Trophoblast cell (in vitro differentiated cells and primary cell): ENCODE data around the gene CDC42EP4.

Experiments used
- DNase-seq, 2 donors: peaks; one replicate each; pipeline ENCODE4 v3.0.0-alpha.2; 2016
- H2AFZ ChIP-seq: 2 replicates; pipeline ENCODE4 v1.6.1; 2013; ENCODE audit warnings: low read length, moderate library complexity, mild to moderate bottlenecking; ENCODE audit not compliant: insufficient read depth, poor library complexity
- H2AK5ac ChIP-seq: 2 replicates; pipeline ENCODE4 v1.6.1; 2013; ENCODE audit warnings: mild to moderate bottlenecking, low read length
- H2BK120ac ChIP-seq: 2 replicates; pipeline ENCODE4 v1.6.1; 2013; ENCODE audit warnings: low read length, mild to moderate bottlenecking, moderate library complexity; ENCODE audit not compliant: insufficient read depth, poor library complexity
- H2BK12ac ChIP-seq: 2 replicates; pipeline ENCODE4 v1.6.1; 2013; ENCODE audit warnings: mild to moderate bottlenecking, low read length, moderate library complexity
- H2BK5ac ChIP-seq: 2 replicates; pipeline ENCODE4 v1.6.1; 2013; ENCODE audit warnings: low read length, low read depth, moderate library complexity, mild to moderate bottlenecking; ENCODE audit not compliant: poor library complexity
- H3K14ac ChIP-seq: 2 replicates; pipeline ENCODE4 v1.6.1; 2013; ENCODE audit warnings: mild to moderate bottlenecking, low read length
- H3K18ac ChIP-seq: 2 replicates; pipeline ENCODE4 v1.6.1; 2013; ENCODE audit warnings: mild to moderate bottlenecking, low read length
- H3K23ac ChIP-seq: 2 replicates; pipeline ENCODE4 v1.6.1; 2013; ENCODE audit warnings: low read length
- H3K27ac ChIP-seq: 2 replicates; pipeline ENCODE4 v1.5.1; 2013; ENCODE audit warnings: low read depth, mild to moderate bottlenecking, inconsistent platforms, low read length, moderate library complexity
- H3K27me3 ChIP-seq: 2 replicates; pipeline ENCODE4 v1.6.1; 2013; ENCODE audit warnings: inconsistent platforms, mild to moderate bottlenecking, low read length, moderate library complexity; ENCODE audit not compliant: insufficient read depth
- H3K36me3 ChIP-seq, 2 experiments: 1 replicate in 1 of 2; 2 replicates in 1 of 2; pipeline ENCODE4 v1.6.1; 2013; ENCODE audit warnings: low read length in 2 of 2, mild to moderate bottlenecking in 2 of 2, moderate library complexity in 1 of 2; ENCODE audit not compliant: insufficient read depth in 2 of 2, control insufficient read depth in 1 of 2
- H3K4ac ChIP-seq: 2 replicates; pipeline ENCODE4 v1.6.1; 2013; ENCODE audit warnings: low read depth, mild to moderate bottlenecking, low read length, moderate library complexity
- H3K4me1 ChIP-seq, 2 experiments: 1 replicate in 1 of 2; 2 replicates in 1 of 2; pipeline ENCODE4 v1.6.1; 2013; ENCODE audit warnings: low read length in 2 of 2, mild to moderate bottlenecking in 2 of 2, moderate library complexity in 1 of 2; ENCODE audit not compliant: insufficient read depth in 2 of 2, control insufficient read depth in 1 of 2
- H3K4me2 ChIP-seq: 2 replicates; pipeline ENCODE4 v1.6.1; 2013; ENCODE audit warnings: inconsistent platforms, mild to moderate bottlenecking, low read length, moderate library complexity
- H3K4me3 ChIP-seq: 2 replicates; pipeline ENCODE4 v1.5.1; 2013; ENCODE audit warnings: mild to moderate bottlenecking, low read depth, low read length, inconsistent platforms
- H3K79me1 ChIP-seq: one replicate; pipeline ENCODE4 v1.6.1; 2013; ENCODE audit warnings: low read length
- H3K79me2 ChIP-seq: 2 replicates; pipeline ENCODE4 v1.6.1; 2013; ENCODE audit warnings: low read length, mild to moderate bottlenecking; ENCODE audit not compliant: control insufficient read depth, insufficient read depth, poor library complexity
- H3K9ac ChIP-seq: 2 replicates; pipeline ENCODE4 v1.6.1; 2013; ENCODE audit warnings: mild to moderate bottlenecking, low read length
- H3K9me3 ChIP-seq: 2 replicates; pipeline ENCODE4 v1.6.1; 2013; ENCODE audit warnings: low read depth, mild to moderate bottlenecking, control low read depth, inconsistent platforms, low read length; ENCODE audit not compliant: insufficient read depth
- H4K12ac ChIP-seq: 2 replicates; pipeline ENCODE4 v1.6.1; 2013; ENCODE audit warnings: low read depth, mild to moderate bottlenecking, low read length, moderate library complexity
- H4K8ac ChIP-seq: 2 replicates; pipeline ENCODE4 v1.6.1; 2013; ENCODE audit warnings: low read depth, mild to moderate bottlenecking, low read length, moderate library complexity
- H4K91ac ChIP-seq: one replicate; pipeline ENCODE4 v1.6.1; 2013; ENCODE audit warnings: low read depth, mild to moderate bottlenecking, low read length, moderate library complexity
- WGBS: extraction: QIAGEN DNeasy Blood & Tissue Kit; methylation state at CpG from one replicate; pipeline ENCODE4 v1.1.7; 2013; ENCODE audit warnings: missing lambda C conversion rate; ENCODE audit not compliant: insufficient read length, insufficient coverage; ENCODE audit errors: extremely low coverage; 5-methylcytosine and 5-hydroxymethylcytosine counted together

CDC42EP4 gene

DNA sequence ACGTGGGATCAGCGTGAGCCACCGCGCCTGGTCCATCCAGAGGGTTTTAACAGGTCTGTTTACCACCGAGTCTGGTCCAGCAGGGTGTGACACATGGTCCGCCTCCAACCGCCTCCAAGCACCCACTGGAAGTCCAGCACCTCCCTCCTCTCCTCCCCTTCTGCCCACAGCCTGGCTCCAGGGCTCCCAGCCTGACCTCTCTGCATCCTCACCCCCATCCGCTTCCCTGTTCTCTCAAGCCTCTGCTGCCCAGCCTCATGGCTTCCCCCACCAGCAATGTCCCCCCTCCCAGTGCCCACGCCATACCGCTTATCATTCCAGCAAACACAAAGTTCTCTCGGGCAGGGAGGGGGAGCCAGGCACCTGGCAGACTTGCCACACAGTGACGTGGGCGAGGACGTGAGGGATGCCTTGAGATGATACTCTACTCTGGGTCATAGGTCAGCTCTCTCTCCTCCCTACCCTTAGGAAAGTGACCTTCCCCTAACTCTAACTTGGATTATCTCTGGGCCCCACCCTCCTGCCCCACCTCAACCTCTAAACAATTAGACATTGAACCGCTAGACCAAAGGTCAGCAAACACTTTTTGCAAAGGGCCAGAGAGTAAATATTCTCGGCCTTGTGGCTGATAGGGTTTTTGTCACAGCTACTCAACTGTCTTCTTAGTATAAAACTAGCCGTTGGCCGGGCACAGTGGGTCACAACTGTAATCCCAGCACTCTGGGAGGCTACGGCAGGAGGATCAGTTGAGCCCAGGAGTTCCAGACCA is 23.1 kb downstream of the CDC42EP4 start:
- no peak overlapping the region for H3K4me3 ChIP-seq
- no peak overlapping the region for H2BK12ac ChIP-seq
- peaks cover 18% of the 10 kb centered on the region for H3K79me2 ChIP-seq
- no peak overlapping the region for H2AFZ ChIP-seq
- DNase-seq, result no peak
- H4K12ac ChIP-seq, result no peak overlapping the region
- peaks cover 27 to 31% of the 10 kb centered on the region in 2 experiments for H3K36me3 ChIP-seq
- no peak overlapping the region for H3K23ac ChIP-seq
- H3K27me3 ChIP-seq, result no peaks in the 10 kb centered on the region
- WGBS, result no CpG with 5 or more reads among the region's 19 CpGs
- H3K4ac ChIP-seq, result peak overlapping the region; percentile 3
- H4K91ac ChIP-seq, result no peak overlapping the region
- H2BK120ac ChIP-seq, result no peak overlapping the region
- no peak overlapping the region for H2BK5ac ChIP-seq
- H3K79me1 ChIP-seq, result peaks cover 23% of the 10 kb centered on the region
- H4K8ac ChIP-seq, result no peak overlapping the region
- no peak overlapping the region for H3K27ac ChIP-seq
- peaks cover 2% of the 10 kb centered on the region for H3K9me3 ChIP-seq
- no peak overlapping the region for H3K4me2 ChIP-seq
- H3K18ac ChIP-seq, result no peak overlapping the region
- no peak overlapping the region for H3K14ac ChIP-seq
- H2AK5ac ChIP-seq, result no peak overlapping the region
- H3K9ac ChIP-seq, result no peak overlapping the region
- peaks cover 42 to 49% of the 10 kb centered on the region in 2 experiments for H3K4me1 ChIP-seq

DNA sequence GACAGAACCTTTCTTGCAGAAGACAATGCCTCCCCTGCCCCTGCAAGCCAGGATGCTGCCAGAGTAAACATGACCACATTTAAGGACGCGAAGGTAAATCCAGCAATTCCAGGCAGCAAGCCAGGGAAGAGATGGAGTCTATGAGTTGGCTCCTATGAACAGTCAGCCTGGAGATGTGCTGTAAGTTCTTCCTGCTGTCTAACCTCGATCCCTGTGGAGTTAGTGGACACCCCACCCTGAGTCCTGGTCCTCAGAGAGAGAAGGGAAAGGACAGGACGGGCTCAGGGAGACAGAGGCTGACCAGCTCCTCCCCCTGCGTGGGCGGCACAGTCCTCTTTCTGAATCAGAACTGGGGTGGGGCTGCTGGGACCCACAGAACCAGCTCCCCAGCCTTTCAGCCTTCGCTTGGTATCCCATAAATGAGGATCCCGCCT is 24.9 kb downstream of the CDC42EP4 start:
- H3K9me3 ChIP-seq, result peaks cover 2% of the 10 kb centered on the region
- H3K4ac ChIP-seq, result peak overlapping the region; percentile 15
- H3K4me3 ChIP-seq, result no peak overlapping the region
- H2BK120ac ChIP-seq, result no peak overlapping the region
- peaks cover 16% of the 10 kb centered on the region for H3K79me2 ChIP-seq
- no CpG with 5 or more reads among the region's 8 CpGs for WGBS
- no peak overlapping the region for H2BK12ac ChIP-seq
- no peaks in the 10 kb centered on the region for H3K27me3 ChIP-seq
- H2AFZ ChIP-seq, result no peak overlapping the region
- no peak overlapping the region for H3K18ac ChIP-seq
- H3K4me2 ChIP-seq, result no peak overlapping the region
- no peak overlapping the region for H3K14ac ChIP-seq
- no peak overlapping the region for H3K23ac ChIP-seq
- H2AK5ac ChIP-seq, result no peak overlapping the region
- H3K4me1 ChIP-seq, result peaks cover 30 to 36% of the 10 kb centered on the region in 2 experiments
- H3K79me1 ChIP-seq, result peaks cover 10% of the 10 kb centered on the region
- H3K9ac ChIP-seq, result no peak overlapping the region
- H4K8ac ChIP-seq, result no peak overlapping the region
- DNase-seq, result no peak
- no peak overlapping the region for H3K27ac ChIP-seq
- H3K36me3 ChIP-seq, result peaks cover 33 to 36% of the 10 kb centered on the region in 2 experiments
- H4K91ac ChIP-seq, result no peak overlapping the region
- no peak overlapping the region for H4K12ac ChIP-seq
- no peak overlapping the region for H2BK5ac ChIP-seq

DNA sequence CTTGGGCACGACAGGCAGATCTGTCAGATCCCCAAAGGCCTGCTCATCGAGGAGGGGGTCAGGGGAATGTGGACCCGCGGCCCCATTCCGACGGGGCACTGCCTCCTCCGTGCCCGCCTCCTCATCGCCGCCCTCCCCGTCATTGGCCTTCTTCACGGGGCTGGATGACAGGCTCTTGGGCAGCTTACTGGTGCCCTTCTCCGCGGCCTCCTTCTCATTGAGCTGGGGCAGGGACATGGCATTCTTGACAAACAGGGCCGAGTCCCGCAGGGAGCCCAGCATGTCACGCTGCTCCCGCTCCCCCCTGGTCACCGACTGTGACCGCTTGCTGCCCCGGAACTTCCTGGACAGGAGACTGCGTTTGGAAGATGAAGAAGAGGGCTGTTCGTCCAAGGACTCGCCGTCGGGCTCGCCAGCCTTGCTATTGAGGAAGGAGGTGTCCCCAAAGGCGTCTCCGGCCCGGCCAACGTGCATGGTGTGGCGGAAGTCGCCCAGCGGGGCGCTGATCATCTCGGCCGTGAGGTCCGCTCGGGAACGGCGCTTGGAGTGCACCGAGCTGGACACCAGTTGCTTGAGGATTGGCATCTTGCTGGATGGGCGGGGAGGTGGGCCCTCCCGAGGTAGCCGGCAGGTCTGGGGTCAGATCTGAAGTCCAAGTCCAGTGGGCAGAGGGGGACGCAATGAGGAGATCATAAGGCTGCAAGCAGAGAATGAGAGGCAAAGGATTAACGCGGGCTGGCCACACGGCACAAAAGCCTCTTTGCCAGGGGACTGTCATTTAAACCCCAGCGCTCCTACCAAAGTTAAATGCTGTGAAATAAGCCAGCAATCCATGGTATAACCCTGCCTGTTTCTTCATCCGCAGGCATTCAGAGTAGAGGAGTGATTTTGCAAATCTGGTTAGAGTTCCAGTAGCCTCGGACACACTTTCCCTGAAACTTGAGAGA is 25.6 kb downstream of the CDC42EP4 start:
- no peak overlapping the region for H2AFZ ChIP-seq
- peak overlapping the region; percentile 9 for H3K18ac ChIP-seq
- H3K14ac ChIP-seq, result no peak overlapping the region
- H3K27ac ChIP-seq, result no peak overlapping the region
- H3K4me2 ChIP-seq, result no peak overlapping the region
- H3K4me1 ChIP-seq, result peaks cover 23 to 29% of the 10 kb centered on the region in 2 experiments
- no peak for DNase-seq
- no peaks in the 10 kb centered on the region for H3K27me3 ChIP-seq
- peak overlapping the region; percentile 6 for H4K12ac ChIP-seq
- H3K4me3 ChIP-seq, result no peak overlapping the region
- no peak overlapping the region for H2BK5ac ChIP-seq
- no peak overlapping the region for H3K9ac ChIP-seq
- H3K36me3 ChIP-seq, result peaks cover 33 to 36% of the 10 kb centered on the region in 2 experiments
- no peak overlapping the region for H4K91ac ChIP-seq
- H2BK120ac ChIP-seq, result no peak overlapping the region
- H4K8ac ChIP-seq, result no peak overlapping the region
- H3K9me3 ChIP-seq, result peaks cover 2% of the 10 kb centered on the region
- H3K23ac ChIP-seq, result no peak overlapping the region
- H2BK12ac ChIP-seq, result no peak overlapping the region
- no peak overlapping the region for H3K4ac ChIP-seq
- H2AK5ac ChIP-seq, result no peak overlapping the region
- H3K79me1 ChIP-seq, result peaks cover 4% of the 10 kb centered on the region
- H3K79me2 ChIP-seq, result peaks cover 12% of the 10 kb centered on the region
- WGBS, result no CpG with 5 or more reads among the region's 52 CpGs

- H3K4ac ChIP-seq, result no peak overlapping the region
- H3K27ac ChIP-seq, result no peak overlapping the region
- H2AK5ac ChIP-seq, result no peak overlapping the region
- H2BK12ac ChIP-seq, result no peak overlapping the region
- no peaks in the 10 kb centered on the region for H3K79me1 ChIP-seq
- peaks cover 18 to 22% of the 10 kb centered on the region in 2 experiments for H3K4me1 ChIP-seq
- H3K14ac ChIP-seq, result no peak overlapping the region
- H4K12ac ChIP-seq, result peak overlapping the region; percentile 6
- peaks cover 33 to 36% of the 10 kb centered on the region in 2 experiments for H3K36me3 ChIP-seq
- H3K23ac ChIP-seq, result no peak overlapping the region
- H4K8ac ChIP-seq, result no peak overlapping the region
- no peak overlapping the region for H2AFZ ChIP-seq
- no peak overlapping the region for H3K4me3 ChIP-seq
- H3K9ac ChIP-seq, result no peak overlapping the region
- no peak overlapping the region for H2BK5ac ChIP-seq
- no peak overlapping the region for H3K4me2 ChIP-seq
- no CpG with 5 or more reads among the region's 15 CpGs for WGBS
- peaks cover 2% of the 10 kb centered on the region for H3K9me3 ChIP-seq
- no peaks in the 10 kb centered on the region for H3K27me3 ChIP-seq
- H4K91ac ChIP-seq, result no peak overlapping the region
- H3K79me2 ChIP-seq, result peaks cover 7% of the 10 kb centered on the region
- peak overlapping the region; percentile 27 for H3K18ac ChIP-seq
- no peak for DNase-seq
- H2BK120ac ChIP-seq, result no peak overlapping the region
These were observed 26.2 kb downstream of the CDC42EP4 start for GRCh38 chr17:73285603-73285908.
